Hepatocyte (in vitro differentiated cells): ENCODE measurements around the gene TENM4. TPM values are rescaled to one million over a fixed set of nuclear protein-coding genes. Genes with fewer than 3 reads are reported as not detected.

Experiments
- DNase-seq: peaks from one replicate; pipeline ENCODE4 v3.0.0-alpha.2; 2016; ENCODE audit warnings: low spot score
- H2AFZ ChIP-seq: fragments of 200-600 bp; sonication (generic); 2 replicates; pipeline ENCODE4 v1.6.0; 2016; ENCODE audit warnings: antibody characterized with exemption, mild to moderate bottlenecking
- H3K27ac ChIP-seq: fragments of 200-600 bp; sonication (generic); 2 replicates; pipeline ENCODE4 v1.5.1; 2016; ENCODE audit warnings: mild to moderate bottlenecking
- H3K27me3 ChIP-seq: fragments of 200-600 bp; sonication (generic); 2 replicates; pipeline ENCODE4 v1.6.1; 2016
- H3K36me3 ChIP-seq: fragments of 200-600 bp; sonication (generic); replicated peaks from 2 replicates; pipeline ENCODE4 v1.5.1; 2016; ENCODE audit warnings: low read depth; ENCODE audit not compliant: insufficient read depth
- H3K4me1 ChIP-seq: fragments of 200-600 bp; sonication (generic); 2 replicates; pipeline ENCODE4 v1.5.1; 2016; ENCODE audit warnings: mild to moderate bottlenecking, moderate library complexity; ENCODE audit not compliant: insufficient read depth
- H3K4me2 ChIP-seq: fragments of 200-600 bp; sonication (generic); 2 replicates; pipeline ENCODE4 v1.6.0; 2016
- H3K4me3 ChIP-seq: fragments of 200-600 bp; sonication (generic); 2 replicates; pipeline ENCODE4 v1.5.1; 2016; ENCODE audit warnings: mild to moderate bottlenecking
- H3K79me2 ChIP-seq: fragments of 200-600 bp; sonication (generic); 2 replicates; pipeline ENCODE4 v1.6.0; 2017; ENCODE audit warnings: mild to moderate bottlenecking
- H3K9me2 ChIP-seq: fragments of 200-600 bp; sonication (generic); replicated peaks from 2 replicates; pipeline ENCODE4 v1.6.0; 2017; ENCODE audit warnings: mild to moderate bottlenecking; ENCODE audit not compliant: insufficient read depth
- H3K9me3 ChIP-seq: fragments of 200-600 bp; sonication (generic); 2 replicates; pipeline ENCODE4 v1.5.1; 2016; ENCODE audit warnings: low read depth, mild to moderate bottlenecking
- H4K20me1 ChIP-seq: fragments of 200-600 bp; sonication (generic); 2 replicates; pipeline ENCODE4 v1.6.0; 2016; ENCODE audit warnings: mild to moderate bottlenecking; ENCODE audit not compliant: insufficient read depth, poor library complexity, severe bottlenecking
- CTCF ChIP-seq: fragments of 200-600 bp; sonication (generic); IDR thresholded peaks from 2 replicates; pipeline ENCODE4 v1.5.1; 2016; ENCODE audit warnings: antibody characterized with exemption, mild to moderate bottlenecking; ENCODE audit not compliant: poor library complexity
- EZH2 ChIP-seq: fragments of 200-600 bp; sonication (generic); IDR thresholded peaks from 2 replicates; pipeline ENCODE4 v1.6.1; 2016; ENCODE audit warnings: antibody characterized with exemption, mild to moderate bottlenecking, borderline replicate concordance
- EZH2phosphoT487 ChIP-seq: fragments of 200-600 bp; sonication (generic); IDR thresholded peaks from one replicate; pipeline ENCODE4 v1.6.1; 2018; ENCODE audit warnings: antibody characterized with exemption, mild to moderate bottlenecking, low read depth, moderate library complexity; ENCODE audit not compliant: unreplicated experiment, severe bottlenecking
- WGBS: methylation state at CpG from one replicate; pipeline ENCODE4 v1.1.6; 2016; ENCODE audit warnings: low lambda C conversion rate; ENCODE audit errors: missing lambda C conversion rate; 5-methylcytosine and 5-hydroxymethylcytosine counted together
- polyA plus RNA-seq: library from polyadenylated mRNA; unstranded; fragments of >200 nt; fragmentation: Nextera tagmentation; extraction: Ambion mirVana; gene quantifications from 2 replicates; pipeline ENCODE4 v1.2.1, GENCODE V29; 2016
- total RNA-seq: library from RNA; depleted of rRNA; stranded (reverse); fragments of >200 nt; gene quantifications from 2 replicates; pipeline ENCODE4 v1.2.3, GENCODE V29; 2014

Gene TENM4
- total and polyA plus RNA-seq, 2 experiments from 2014 or later = 18.4 to 18.7 TPM

GRCh38 chr11:79066456-79067351 is 374.1 kb downstream of the TENM4 start:
- H3K27ac ChIP-seq = no peak overlapping the region
- no peaks in the 10 kb centered on the region for H3K9me2 ChIP-seq
- DNase-seq = no peak
- no peaks in the 10 kb centered on the region for H4K20me1 ChIP-seq
- H3K9me3 ChIP-seq = no peaks in the 10 kb centered on the region
- no peaks in the 10 kb centered on the region for H3K79me2 ChIP-seq
- no peaks in the 10 kb centered on the region for H3K4me1 ChIP-seq
- no peaks in the 10 kb centered on the region for H3K27me3 ChIP-seq
- 78% methylated on average over 28 of the region's 28 CpGs for WGBS
- H3K4me3 ChIP-seq = no peak overlapping the region
- TF ChIP-seq EZH2phosphoT487 = no peak
- no peak for TF ChIP-seq EZH2
- TF ChIP-seq CTCF = no peak
- H3K4me2 ChIP-seq = peak overlapping the region; percentile 38
- H2AFZ ChIP-seq = no peak overlapping the region
- H3K36me3 ChIP-seq = no peaks in the 10 kb centered on the region

GRCh38 chr11:79062814-79063762 is 377.7 kb downstream of the TENM4 start:
- Histone ChIP-seq H3K27ac (no peak overlapping the region), H3K9me2 (no peaks in the 10 kb centered on the region), H2AFZ (no peak overlapping the region), H3K36me3 (no peaks in the 10 kb centered on the region), H3K4me1 (peaks cover 16% of the 10 kb centered on the region), H4K20me1 (no peaks in the 10 kb centered on the region), H3K9me3 (no peaks in the 10 kb centered on the region), H3K27me3 (no peaks in the 10 kb centered on the region), H3K4me3 (no peak overlapping the region), H3K4me2 (no peak overlapping the region), H3K79me2 (no peaks in the 10 kb centered on the region)
- TF ChIP-seq CTCF (peak; percentile 50), EZH2phosphoT487 (no peak)
- 72% methylated on average over 16 of the region's 16 CpGs for WGBS
- peak; percentile 61 for DNase-seq

- Histone ChIP-seq H3K4me1 (peaks cover 16% of the 10 kb centered on the region), H3K4me2 (peak overlapping the region; percentile 5), H3K9me2 (no peaks in the 10 kb centered on the region), H3K79me2 (no peaks in the 10 kb centered on the region), H3K36me3 (no peaks in the 10 kb centered on the region), H3K9me3 (no peaks in the 10 kb centered on the region), H4K20me1 (no peaks in the 10 kb centered on the region), H3K27ac (peak overlapping the region; percentile 10), H2AFZ (no peak overlapping the region), H3K27me3 (no peaks in the 10 kb centered on the region), H3K4me3 (no peak overlapping the region)
- no peak for DNase-seq
- TF ChIP-seq CTCF (no peak), EZH2phosphoT487 (no peak), EZH2 (no peak)
- WGBS = 39% methylated on average over 9 of the region's 9 CpGs
Measured at GRCh38 chr11:79060081-79060953, 380.5 kb downstream of the TENM4 start.
